Glutamatergic neuron (in vitro differentiated cells): ENCODE data around the gene MRPS27. TPM values are rescaled to one million over a fixed set of nuclear protein-coding genes. Genes with fewer than 3 reads are reported as not detected.

Experiments used
- DNase-seq: peaks from one replicate; pipeline ENCODE4 v3.0.0; 2022
- H3K27ac Mint-ChIP-seq: one replicate; pipeline ENCODE4 v1.8.0; 2020; ENCODE audit warnings: mild to moderate bottlenecking, mixed read lengths, inconsistent platforms; ENCODE audit not compliant: unreplicated experiment
- H3K27me3 Mint-ChIP-seq: one replicate; pipeline ENCODE4 v1.8.0; 2020; ENCODE audit warnings: mild to moderate bottlenecking, moderate library complexity, mixed read lengths, inconsistent platforms; ENCODE audit not compliant: unreplicated experiment
- H3K36me3 Mint-ChIP-seq: one replicate; pipeline ENCODE4 v1.8.0; 2020; ENCODE audit warnings: mild to moderate bottlenecking, mixed read lengths, inconsistent platforms; ENCODE audit not compliant: unreplicated experiment
- H3K4me1 Mint-ChIP-seq: one replicate; pipeline ENCODE4 v1.8.0; 2020; ENCODE audit warnings: mild to moderate bottlenecking, low read depth, mixed read lengths, inconsistent platforms; ENCODE audit not compliant: unreplicated experiment
- H3K4me3 Mint-ChIP-seq: one replicate; pipeline ENCODE4 v1.8.0; 2020; ENCODE audit warnings: mild to moderate bottlenecking, mixed read lengths, inconsistent platforms; ENCODE audit not compliant: unreplicated experiment
- H3K9me3 Mint-ChIP-seq: one replicate; pipeline ENCODE4 v1.8.0; 2020; ENCODE audit warnings: mild to moderate bottlenecking, moderate library complexity, mixed read lengths, inconsistent platforms; ENCODE audit not compliant: unreplicated experiment
- total RNA-seq: library from RNA; stranded (reverse); fragmentation: NEBNext Ultra II Directional; extraction: Animal tissue kit (Norgen Biotek cat#: 25700); gene quantifications from one replicate; pipeline ENCODE4 v1.2.1, GENCODE V29; 2021; ENCODE audit not compliant: unreplicated experiment
- TF ChIP-seq, protein P1 (sequence below): fragments of 200-600 bp; sonication (generic); IDR thresholded peaks from one replicate; pipeline ENCODE4 v1.5.0; 2021; ENCODE audit not compliant: partially characterized antibody, unreplicated experiment

MRPS27 gene
- total RNA-seq, 1 donor from 2014 or later: 30.1 TPM

DNA sequence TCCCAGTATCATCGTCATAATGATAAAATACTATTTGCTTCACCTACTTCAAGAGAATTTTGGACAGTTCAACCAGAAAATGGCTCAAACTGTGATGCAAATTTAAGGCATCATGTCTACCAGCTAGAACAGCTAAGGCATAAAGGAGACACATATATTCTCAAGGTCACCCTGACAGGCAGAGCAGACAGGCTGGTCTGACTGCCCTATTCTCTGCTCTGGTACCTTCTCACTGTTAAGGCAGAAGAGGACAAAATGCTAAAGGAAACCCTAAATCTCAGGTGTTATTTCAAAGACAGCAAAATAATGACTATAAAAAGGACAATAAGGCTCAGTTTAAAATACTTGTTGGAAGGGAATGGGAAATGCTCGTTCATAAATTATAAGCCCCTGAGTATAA, 87.2 kb downstream of the MRPS27 start:
- H3K4me3 Mint-ChIP-seq: no peak overlapping the region
- no peaks in the 10 kb centered on the region for H3K9me3 Mint-ChIP-seq
- H3K27me3 Mint-ChIP-seq: no peaks in the 10 kb centered on the region
- H3K4me1 Mint-ChIP-seq: peaks cover 2% of the 10 kb centered on the region
- H3K36me3 Mint-ChIP-seq: no peaks in the 10 kb centered on the region
- no peak overlapping the region for H3K27ac Mint-ChIP-seq
- no peak for DNase-seq
- TF ChIP-seq, protein P1, sequence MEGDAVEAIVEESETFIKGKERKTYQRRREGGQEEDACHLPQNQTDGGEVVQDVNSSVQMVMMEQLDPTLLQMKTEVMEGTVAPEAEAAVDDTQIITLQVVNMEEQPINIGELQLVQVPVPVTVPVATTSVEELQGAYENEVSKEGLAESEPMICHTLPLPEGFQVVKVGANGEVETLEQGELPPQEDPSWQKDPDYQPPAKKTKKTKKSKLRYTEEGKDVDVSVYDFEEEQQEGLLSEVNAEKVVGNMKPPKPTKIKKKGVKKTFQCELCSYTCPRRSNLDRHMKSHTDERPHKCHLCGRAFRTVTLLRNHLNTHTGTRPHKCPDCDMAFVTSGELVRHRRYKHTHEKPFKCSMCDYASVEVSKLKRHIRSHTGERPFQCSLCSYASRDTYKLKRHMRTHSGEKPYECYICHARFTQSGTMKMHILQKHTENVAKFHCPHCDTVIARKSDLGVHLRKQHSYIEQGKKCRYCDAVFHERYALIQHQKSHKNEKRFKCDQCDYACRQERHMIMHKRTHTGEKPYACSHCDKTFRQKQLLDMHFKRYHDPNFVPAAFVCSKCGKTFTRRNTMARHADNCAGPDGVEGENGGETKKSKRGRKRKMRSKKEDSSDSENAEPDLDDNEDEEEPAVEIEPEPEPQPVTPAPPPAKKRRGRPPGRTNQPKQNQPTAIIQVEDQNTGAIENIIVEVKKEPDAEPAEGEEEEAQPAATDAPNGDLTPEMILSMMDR: no peak

DNA sequence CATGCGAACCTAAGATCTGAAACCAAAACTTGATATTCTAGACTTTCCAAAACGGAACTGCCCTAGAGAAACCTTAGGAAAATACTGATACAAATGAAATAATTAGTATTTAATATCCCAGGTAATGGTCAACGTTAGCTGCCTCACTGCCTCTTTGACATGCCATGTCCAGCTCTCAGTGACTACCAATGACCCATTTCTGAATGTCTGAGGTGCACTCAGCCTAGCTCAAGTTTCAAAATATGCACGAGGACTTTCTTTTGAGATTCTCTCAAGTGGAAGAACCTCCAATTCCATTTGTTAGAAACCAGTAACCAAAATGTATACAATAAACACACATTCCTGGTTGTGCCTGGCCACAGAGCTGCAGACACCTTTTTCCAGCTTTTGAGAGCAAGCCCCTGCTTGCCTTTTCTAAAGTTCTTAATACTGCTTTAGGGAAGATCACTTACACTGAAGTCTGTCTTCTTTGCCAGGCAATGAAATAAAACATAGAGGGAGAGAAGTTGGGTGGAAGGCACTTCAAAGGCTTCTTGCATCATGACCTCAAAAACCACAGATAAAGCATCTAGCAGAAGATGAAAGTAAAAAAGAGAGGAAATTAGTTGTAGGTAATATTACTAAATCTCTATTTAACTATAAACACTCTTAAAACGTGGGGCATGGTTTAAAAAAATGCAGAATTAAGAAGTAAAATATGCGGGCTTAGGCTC, 87.9 kb downstream of the MRPS27 start:
- DNase-seq: no peak
- Mint-ChIP-seq H3K4me3 (no peak overlapping the region), H3K9me3 (no peaks in the 10 kb centered on the region), H3K4me1 (peaks cover 4% of the 10 kb centered on the region), H3K27me3 (no peaks in the 10 kb centered on the region), H3K36me3 (no peaks in the 10 kb centered on the region), H3K27ac (no peak overlapping the region)
- TF ChIP-seq, protein P1: no peak

DNA sequence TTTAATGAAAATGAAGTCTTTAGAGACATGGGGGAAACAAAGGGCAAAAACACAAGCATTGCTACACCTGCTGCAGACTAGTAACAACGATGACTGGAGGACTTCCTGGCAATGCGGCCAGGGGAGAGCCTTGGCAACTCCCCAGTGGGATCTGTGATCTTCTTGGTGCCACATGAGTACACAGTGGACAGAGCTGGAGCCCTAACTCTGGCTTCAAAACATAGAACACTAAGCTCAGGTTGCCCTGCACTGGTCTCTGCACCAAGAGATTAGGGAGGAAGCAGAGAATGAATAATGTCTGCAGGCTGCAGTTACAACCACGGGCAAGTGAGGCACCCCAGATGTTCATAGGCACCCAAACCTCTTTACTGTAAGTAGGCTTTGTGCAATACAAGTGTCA, 91.1 kb downstream of the MRPS27 start:
- H3K27me3 Mint-ChIP-seq: no peaks in the 10 kb centered on the region
- H3K27ac Mint-ChIP-seq: no peak overlapping the region
- no peak overlapping the region for H3K4me3 Mint-ChIP-seq
- TF ChIP-seq, protein P1: no peak
- no peaks in the 10 kb centered on the region for H3K9me3 Mint-ChIP-seq
- H3K36me3 Mint-ChIP-seq: peaks cover 6% of the 10 kb centered on the region
- peaks cover 10% of the 10 kb centered on the region for H3K4me1 Mint-ChIP-seq
- DNase-seq: no peak

DNA sequence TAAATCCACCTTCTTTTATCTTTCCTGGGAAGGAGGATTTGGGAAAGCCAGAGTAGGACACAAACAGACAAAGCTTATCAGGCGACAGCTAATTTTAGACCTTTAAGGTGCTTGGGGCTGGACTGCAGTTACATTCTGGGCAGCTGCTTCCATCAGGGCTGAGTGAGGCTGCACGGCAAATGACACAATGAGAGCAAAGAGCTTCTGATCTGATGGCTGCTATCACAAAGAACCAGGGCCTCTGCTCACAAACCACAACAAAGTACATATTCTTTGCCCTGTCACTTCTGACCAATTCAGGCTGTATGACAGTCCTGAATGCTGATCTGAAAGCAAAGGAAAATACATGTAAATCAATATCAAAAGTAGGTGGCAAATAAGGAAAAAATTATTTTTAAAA, 93.1 kb downstream of the MRPS27 start:
- Mint-ChIP-seq H3K27me3 (no peaks in the 10 kb centered on the region), H3K36me3 (peaks cover 6% of the 10 kb centered on the region), H3K9me3 (no peaks in the 10 kb centered on the region), H3K4me3 (no peak overlapping the region), H3K4me1 (peaks cover 10% of the 10 kb centered on the region), H3K27ac (no peak overlapping the region)
- no peak for DNase-seq
- TF ChIP-seq, protein P1: no peak

DNA sequence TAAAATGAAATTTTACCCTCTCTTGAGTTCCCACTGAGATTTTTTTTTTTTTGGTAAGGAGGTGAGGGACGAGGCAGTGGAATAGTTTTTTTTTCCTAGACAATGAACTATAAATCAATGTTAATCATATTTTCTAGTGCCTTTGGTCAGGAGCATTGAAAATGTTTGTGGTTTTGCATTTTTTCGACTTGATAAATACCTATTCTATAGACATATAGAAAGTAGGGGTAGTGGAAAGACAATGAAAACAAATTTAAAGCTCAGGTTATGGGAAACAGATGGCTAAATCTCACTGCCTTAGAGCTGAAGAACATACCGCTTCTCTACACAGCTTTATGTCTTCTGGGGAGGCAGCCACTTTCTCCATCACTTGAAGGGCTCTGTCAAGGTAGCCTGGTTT, 94.3 kb downstream of the MRPS27 start:
- DNase-seq: no peak
- no peak overlapping the region for H3K27ac Mint-ChIP-seq
- no peaks in the 10 kb centered on the region for H3K27me3 Mint-ChIP-seq
- H3K36me3 Mint-ChIP-seq: peaks cover 6% of the 10 kb centered on the region
- TF ChIP-seq, protein P1: no peak
- H3K4me1 Mint-ChIP-seq: peaks cover 12% of the 10 kb centered on the region
- H3K4me3 Mint-ChIP-seq: no peak overlapping the region
- no peaks in the 10 kb centered on the region for H3K9me3 Mint-ChIP-seq
